ENCODE data around the gene CAV1.

CAV1 gene

DNA sequence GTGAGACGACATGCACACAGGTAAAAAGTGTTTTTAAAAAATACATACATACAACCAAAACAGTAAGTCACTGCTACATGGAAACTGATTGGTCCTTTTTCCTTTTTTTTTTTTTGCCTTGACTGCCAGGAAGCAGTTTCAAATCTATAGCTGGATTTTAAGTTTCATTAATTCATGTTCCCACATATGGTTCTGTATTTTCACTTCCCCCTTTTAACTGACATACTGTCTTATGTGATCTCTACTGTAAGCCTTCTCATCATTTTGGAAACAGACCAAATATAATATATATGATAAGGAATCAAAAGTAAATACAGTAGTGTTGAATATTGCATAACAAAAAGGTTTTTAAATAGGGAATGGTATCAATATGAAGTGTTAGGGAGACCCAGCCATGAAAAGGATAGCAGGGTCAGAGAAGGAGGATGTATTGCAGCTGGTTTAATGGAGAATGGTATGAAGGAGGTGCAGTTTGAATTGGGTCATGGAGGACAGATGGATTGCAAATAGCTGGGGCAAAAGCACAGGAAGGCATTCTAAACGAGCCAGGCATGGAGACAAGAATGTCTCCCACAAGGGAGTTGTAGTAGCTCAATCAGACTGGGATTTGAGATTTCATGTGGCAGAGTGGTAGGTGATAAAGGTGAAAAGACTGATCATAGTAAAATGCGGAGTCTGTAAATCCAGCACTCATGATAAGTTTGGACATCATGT, 5.4 kb downstream of the CAV1 start:
- no peak for DNase-seq (ENCODE audit: low read depth, low spot score)

DNA sequence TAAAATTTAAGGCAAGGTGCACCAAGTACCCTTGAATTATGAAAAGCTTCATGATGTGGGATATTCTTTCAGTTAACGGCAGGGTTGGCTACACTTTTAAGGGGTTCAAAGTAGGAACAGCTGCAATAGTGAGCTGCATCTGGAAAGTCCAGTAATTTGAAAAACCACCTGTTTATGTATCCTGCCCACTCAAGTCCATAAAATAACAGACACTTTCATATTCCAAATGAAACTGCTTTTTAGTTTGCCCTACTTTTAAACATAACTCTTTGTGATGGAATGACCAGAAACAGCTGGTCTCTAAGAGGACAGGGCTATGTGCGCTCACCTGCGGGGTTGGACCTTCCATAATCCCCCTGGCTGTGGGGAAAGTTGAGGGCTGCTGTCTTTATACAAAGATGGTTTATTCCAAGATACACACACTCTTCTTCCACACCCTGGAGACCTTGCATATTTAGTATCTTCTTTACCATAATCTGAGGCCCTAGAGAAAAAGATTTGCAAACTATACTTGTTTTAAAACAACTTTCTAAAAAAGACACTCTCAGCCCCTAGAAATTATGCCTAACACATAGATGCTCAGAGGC, 7.4 kb downstream of the CAV1 start:
- no peak for DNase-seq (ENCODE audit: low read depth, low spot score)

DNA sequence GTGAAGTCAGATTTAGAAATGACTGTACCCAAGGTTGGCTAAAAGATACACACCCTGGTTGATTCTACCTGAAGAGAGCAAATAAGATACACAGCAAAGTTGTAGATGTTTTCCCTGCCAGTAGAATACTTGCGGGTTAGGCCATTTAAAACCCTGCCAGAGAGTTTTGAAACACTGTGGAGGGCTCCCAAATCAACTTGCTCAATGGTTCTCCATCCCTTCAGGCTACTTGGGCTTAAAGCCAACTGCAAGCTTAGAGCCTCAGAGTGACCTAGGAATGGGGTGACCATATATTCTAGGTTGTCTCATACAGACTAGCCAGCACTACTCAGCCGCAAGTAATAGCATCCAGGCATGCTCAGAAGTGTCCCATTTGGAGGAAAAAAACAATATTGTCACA, 10.0 kb downstream of the CAV1 start:
- no peak for DNase-seq (ENCODE audit: low read depth, low spot score)

DNA sequence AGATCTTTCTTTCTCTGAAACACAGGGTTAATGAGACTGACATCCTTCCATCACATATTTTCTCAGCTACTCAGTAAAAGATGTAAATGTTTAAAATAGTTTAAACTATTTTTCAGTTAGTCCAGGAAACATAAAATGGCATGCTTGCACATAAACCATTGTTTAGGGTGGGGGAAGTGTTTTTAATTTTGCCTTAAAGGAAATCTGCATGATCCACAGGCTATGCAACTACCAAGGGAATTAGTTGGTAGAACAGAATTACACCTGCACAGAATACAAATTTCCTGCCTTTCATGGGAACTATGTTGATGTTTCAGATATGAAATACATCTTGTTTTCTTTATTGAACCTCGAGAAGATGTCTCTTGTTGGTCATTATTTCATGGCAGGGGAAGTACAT, 10.6 kb downstream of the CAV1 start:
- DNase-seq (ENCODE audit: low read depth, low spot score) = no peak

DNA sequence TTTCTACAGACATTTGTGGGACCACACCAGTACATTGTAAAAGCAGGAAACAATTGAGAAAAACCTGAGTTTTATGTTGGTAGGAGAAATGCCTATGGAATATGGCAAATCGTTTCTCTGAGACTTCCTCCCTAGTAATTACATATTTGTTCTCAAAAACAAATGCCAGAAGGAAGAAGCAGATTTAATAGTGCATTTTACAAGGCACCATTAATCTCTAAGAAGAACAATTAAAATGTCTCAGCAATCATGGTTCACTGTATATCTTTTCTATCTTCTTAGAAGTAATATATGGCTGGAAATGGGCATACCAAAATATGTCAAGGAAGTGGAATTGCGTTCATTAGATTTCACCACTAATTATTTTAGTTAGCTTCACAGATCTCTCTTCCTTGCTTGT, 13.3 kb downstream of the CAV1 start:
- DNase-seq (ENCODE audit: low read depth, low spot score) = no peak

DNA sequence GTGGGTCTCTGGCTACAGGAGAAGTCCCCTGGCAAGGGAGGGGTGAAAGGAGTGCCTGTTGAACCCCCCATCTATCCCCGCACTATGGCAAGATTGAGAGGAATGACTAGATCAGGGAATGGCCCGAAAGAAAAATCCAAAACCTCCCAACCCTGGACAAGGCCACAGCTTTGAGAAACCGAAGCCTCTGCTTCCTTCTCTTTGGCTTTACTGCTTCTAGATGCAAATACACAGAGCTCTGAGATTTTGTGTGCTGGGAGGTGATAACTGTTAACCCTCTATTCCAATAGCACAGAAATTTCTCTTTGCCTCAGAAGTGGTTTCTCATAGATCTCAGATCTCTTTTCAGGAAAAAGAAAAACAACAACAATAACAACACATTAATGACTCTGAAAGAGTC, 15.0 kb downstream of the CAV1 start:
- DNase-seq (ENCODE audit: low read depth, low spot score) = no peak

DNA sequence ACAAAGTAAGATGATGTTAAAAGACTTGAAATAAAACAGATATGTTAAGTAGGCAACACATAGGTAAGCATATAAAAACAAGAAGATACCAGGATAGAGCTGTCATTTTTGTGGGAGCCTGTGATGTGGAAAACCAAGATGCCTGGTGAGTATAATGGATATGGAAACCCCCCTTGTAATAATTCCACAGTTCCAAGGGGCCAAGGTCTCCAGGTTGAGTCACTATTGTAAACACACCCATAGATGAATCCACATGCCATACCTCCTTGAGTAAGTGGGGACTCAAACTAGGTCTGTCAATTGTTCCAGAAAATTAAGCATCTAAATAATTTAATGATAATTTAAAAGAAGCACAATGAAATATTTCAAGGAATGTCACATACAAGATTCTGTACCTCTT, 15.9 kb downstream of the CAV1 start:
- no peak for DNase-seq (ENCODE audit: low read depth, low spot score)

DNA sequence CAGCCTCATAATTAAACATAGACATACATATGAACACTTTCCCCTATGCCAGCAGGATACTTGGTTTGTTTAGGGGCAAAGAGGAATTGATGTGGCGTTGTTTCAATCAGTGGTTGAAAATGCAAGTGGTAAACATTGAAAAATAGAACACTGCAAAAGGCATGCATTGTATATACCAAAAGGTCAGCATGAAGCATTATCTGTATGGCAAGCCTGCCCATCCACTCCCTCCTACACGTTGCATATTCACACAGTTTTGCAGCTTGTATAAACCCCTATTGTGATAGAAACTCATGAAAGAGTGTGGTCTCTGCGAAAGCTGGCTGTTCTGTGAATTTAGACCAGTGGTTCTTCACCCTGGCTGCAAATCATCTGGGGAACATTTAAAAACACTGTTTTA, 17.1 kb downstream of the CAV1 start:
- DNase-seq (ENCODE audit: low read depth, low spot score) = no peak

DNA sequence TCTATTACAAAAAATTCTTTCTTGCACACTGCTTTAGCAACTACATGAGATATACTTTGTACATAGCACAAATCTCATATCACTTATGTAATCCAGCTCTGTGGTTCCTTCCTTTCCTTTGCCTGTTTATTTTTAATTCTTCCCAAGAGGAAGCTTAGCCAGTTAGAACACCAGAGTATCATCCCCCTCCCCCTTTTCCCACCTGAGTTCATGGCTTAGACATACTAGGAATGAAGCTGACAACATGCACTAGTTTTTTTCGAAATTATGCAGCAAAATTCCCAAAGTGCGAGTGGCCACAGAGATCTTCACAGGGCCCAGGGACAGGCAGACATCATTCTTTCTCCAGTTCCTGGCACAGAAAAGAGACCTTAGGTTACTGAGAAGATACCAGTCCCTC, 17.8 kb downstream of the CAV1 start:
- DNase-seq (ENCODE audit: low read depth, low spot score) = no peak

DNA sequence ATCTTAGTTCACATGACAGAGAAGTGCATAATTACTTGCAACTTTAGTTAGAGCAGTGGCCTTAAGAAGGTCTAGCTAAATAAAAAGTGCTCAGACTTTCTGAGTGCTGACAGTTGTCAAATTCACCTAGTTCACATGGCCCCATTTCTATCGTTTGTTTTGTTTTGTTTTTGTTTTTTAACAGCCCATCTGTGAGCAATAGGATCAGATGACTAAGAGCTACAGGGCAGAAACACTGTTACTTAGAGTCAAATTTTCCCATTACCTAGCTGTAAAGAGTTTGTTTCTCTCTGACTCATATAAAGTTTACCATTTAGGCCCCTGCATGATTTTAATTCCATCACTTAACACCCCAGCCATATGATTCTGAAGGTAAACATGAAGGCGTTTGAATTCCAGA, 18.8 kb downstream of the CAV1 start:
- no peak for DNase-seq (ENCODE audit: low read depth, low spot score)

DNA sequence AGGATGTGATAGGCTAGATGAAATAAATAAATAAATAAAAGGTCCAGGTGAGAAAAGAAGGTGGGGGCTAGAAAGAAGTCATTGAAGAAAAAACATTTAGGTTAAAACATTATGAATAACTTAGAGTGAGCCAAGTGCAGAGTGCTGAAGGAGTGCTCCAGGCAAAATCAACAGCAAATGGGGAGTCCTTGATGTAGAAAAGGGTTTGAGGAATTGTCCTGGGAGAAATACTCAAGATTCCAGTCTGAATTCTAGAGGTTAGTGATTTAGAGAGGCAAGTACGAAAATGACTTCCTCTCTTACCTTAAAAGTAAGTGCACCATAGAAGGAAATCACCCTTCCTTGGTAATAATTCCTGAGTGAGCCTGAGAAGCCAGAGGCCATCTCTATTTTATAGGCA, 19.7 kb downstream of the CAV1 start:
- DNase-seq (ENCODE audit: low read depth, low spot score) = no peak

DNA sequence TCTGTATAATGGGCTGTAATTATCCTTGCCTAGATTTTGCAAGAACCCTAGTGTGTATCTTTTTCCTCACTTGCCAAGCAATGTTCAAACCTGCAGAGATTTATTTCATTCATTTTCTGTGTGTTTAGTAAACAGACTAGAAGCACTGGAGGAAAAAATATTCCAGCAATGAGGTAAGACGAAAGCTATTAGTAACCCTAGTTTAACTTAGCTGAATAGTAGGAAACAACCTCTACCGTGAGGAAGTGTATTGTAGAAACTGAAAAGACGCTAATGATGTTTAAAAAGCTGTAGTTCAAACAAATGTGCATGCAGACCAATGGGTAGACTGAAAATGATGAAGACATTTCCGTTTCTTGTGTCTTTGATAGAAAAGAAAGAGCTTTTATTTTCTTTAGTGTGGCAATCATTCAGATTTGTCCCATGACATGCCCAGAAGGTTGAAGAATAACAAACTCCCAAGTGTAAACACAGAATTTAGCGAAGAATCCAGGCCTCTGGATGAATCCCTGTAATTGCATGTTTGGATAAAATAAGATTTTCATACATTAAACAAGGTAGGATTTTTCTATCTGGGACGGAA, 20.7 kb downstream of the CAV1 start:
- DNase-seq (ENCODE audit: low read depth, low spot score) = no peak

DNA sequence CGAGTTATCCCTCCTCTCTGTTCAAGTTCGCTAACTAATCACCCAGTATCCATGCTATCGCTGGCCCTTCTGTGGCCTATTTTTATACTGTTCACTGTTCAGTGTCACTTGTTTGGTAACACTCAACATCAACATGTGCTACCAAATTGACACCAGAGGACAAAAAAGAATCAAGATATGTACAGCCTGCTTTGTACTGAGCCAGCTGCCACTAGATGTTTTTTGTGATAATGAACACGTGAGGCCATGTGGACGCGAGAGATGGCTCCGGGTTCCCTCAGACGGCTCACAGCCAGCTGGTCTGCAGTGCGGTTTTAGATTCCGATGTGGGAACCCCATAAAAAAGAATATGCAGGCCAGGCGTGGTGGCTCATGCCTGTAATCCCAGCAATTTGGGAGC, 21.2 kb downstream of the CAV1 start:
- DNase-seq (ENCODE audit: low read depth, low spot score) = no peak

DNA sequence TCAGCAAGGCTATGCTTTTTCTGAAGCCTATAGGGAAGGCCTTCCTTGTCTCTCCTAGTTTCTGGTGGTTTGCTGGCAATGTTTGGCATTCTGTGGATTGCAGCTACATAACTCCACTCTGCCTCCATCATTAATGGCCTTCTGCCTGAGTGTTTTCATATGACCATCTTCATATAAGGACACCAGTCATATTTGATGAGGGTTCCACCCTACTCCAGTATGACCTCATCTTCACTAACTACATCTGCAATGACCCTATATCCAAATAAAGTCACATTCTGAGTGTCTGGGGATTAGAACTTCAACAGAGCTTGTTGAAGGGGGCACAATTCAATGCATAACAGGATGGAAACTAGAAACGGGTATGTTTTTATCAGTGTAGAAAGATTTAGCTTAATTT, 22.1 kb downstream of the CAV1 start:
- no peak for DNase-seq (ENCODE audit: low read depth, low spot score)

DNA sequence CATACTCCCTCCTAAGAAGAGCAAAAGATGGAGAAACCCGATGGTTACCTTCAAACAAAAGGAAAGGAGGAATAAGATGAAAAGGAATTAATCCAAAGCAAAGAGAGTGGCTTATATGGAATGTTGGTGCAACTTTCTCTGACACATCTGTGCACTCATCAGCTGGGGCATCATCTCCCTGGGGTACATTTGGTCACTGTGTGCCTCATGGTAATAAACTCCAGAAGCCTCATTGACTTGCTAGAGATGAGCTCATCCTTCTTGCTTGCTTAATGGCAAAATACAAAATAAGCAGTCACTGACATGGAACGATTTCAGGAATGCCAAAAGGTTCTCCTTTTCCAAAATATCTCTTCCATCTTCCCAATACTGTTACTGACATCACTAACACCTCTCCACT, 22.5 kb downstream of the CAV1 start:
- DNase-seq (ENCODE audit: low read depth, low spot score) = no peak

DNA sequence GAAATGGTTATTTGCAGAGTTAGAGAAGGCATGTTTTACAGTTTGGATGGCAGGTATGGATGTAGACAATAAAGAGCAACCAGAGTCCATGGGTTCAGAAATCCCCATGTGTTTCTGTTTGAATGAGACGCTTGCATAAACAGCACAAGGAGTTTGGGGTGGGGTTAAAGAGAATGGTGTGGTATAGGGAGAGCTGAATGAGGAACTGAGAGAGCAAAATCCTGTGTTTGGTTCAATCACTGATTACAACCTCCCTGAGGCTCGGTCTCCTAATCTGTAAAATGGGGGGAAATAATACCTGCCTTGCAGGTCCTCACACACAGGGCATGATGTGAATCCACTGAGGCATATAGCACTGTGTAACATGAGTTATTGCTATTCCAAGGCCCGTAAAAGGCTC, 23.7 kb downstream of the CAV1 start:
- no peak for DNase-seq (ENCODE audit: low read depth, low spot score)

DNA sequence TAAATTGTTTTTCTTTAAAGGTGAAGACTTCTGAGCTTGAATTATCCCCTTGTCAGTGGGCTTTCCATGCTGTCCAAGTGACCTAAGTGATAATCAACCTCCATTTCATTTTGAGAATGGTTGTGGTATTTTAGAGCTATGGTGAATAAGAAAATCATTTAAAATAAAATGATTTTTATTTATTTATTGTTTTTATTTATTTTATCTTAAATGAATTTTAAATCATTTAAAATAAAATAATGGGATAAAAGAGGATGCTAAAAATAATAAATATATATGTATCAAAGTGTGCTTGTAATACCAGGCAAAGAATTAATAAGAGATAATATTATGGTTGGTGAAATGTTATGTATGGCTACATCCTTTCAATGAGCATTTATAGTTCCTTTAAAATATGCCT, 24.5 kb downstream of the CAV1 start:
- DNase-seq (ENCODE audit: low read depth, low spot score) = no peak

DNA sequence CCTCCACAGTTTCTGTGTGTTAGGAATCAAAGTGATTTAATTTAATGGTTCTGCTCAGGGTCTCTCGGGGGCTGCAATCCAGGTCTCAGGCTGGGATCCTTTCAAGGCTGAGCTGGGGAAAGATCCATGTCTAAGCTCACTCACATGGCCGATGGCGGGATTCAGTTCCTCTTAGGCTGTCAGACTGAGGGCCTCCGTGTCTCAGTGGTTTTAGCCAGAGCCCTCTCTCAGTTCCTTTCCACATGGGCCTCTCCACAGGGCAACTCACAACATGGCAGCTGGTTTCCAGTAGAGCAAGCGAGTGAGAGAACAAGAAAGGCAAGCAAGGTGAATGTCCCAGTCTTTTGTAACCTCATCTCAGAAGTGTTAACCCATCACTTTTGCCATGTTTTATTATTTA, 26.9 kb downstream of the CAV1 start:
- DNase-seq (ENCODE audit: low read depth, low spot score) = no peak

DNA sequence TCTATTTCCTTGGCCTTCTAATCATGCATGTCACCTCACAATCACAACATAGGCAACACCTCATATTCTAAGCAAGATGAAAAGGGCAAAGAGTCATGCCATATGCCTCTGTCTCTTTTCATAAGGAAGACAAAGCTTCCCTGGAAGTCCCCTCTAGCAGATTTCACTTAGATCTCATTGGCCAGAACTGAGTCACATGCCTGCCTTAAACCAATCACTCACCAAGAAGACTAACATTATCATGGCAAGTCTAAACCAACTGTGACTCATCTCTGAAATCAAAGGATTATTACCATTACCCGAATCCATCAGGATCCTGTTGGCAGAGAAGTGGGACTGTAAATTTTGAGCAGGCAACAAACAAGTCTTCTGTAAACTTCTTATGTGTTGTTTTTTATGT, 27.8 kb downstream of the CAV1 start:
- no peak for DNase-seq (ENCODE audit: low read depth, low spot score)

DNA sequence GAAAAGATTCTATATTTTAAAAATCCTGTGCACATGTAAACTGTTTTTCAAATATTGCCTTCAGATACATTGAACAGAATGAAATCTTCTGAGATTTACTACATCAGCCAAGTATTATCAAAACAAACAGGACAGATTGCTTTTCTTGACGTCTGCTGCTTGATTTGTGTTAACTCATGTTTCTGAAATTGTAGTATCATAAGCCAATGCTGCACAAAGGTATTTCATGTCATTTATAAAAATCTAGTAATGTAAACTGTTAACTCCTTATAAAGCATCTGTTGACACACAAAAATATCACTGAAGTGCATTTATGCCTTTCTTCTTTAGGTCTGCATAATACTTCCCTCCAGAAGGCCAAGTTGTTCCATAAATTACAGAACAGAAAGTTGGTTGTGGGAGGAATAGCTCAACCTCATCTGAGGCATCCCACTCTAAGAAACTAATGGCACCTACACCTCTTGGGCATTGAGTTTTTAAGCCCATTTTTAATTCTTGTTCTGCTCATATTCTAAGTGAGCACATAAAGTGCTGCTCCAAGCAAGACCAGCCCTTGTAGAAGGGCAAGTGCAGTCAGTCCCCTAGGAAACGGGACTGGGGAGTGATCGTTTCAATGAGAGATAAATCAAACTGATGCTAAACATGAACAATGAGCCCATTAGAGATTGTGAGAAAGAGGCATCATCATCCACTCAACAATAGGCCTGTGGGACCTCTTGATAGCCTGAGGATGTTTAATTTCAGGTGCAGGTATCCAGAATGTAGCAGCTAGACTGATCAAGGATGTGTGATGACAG, 28.5 kb downstream of the CAV1 start:
- DNase-seq (ENCODE audit: low read depth, low spot score) = no peak

DNA sequence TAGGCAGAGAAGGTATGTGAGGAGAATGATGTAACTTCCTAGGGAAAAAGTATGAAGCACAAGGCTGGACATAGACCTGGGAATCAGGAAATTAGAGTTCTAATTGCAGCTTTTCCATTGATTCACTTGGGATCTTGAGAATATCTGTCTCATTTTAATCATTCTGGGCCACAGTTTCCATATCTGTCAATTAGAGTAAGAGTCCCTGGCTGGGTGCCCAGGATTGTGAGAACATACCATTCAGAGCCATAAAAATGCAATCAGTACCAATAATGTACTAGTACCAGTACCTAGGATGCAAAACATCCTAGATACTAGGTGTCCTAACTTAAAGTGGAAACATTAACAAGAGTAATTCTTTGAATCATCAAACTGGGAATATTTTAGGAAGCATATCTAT, 29.6 kb downstream of the CAV1 start:
- no peak for DNase-seq (ENCODE audit: low read depth, low spot score)

DNA sequence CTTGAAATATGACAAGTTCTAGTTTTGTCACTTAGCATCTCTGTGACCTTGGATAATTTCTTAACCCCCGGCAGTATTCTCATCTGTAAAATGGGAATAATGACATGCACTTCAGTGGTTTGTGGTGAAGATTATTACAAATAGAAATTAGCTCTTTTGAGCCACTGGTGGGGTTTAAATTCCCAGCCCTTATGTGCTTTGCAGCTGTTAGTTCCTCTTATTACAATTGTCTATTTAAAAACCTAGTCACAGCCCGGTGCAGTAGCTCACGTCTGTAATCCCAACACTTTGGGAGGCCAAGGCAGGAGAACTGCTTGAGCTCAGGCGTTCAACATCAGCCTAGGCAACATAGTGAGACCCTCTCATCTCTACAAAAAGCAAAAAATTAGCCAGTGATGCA, 30.1 kb downstream of the CAV1 start:
- DNase-seq (ENCODE audit: low read depth, low spot score) = no peak

DNA sequence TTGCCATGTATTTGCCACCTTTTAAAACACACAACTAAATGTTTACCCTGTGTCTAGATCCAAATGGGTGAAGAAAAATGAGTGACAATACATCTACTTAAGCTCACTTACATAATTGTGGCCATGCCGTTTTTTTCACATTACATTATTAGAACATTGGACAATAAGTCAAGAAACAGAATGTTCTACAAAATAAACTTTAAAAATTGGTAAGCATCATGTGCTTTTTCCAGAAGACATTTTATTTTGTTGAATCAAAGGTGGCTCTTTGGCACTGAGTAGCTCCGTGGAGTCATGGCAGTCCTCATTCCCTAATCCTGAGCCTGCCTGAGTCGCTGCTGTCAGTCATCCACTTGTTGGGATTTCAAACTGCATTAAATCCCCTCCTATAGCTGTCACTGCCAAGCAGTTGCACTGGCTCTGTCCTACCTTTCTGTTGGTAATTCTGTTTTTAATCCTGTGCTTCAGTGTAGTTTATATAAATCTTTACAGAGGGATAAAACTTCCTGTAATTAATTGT, 32.3 kb downstream of the CAV1 start:
- DNase-seq (ENCODE audit: low read depth, low spot score) = no peak

All from activated CD4-positive, CD25-positive, alpha-beta regulatory T cell treated with anti-CD3 and anti-CD28 coated beads, Interleukin-2, amount 50 U/mL, for 16 hours (primary cell).